HepG2 (cell line): ENCODE results near the gene SRSF3. TPM values are rescaled to one million over a fixed set of nuclear protein-coding genes. Genes with fewer than 3 reads are reported as not detected.

ENCODE experiments used
- ATF5 ChIP-seq: sonication (generic); formaldehyde crosslinking; IDR thresholded peaks from 2 replicates; pipeline ENCODE4 v1.4.0; 2020; ENCODE audit warnings: mild to moderate bottlenecking, low read depth, missing genetic modification reagents
- CREBL2 ChIP-seq: sonication (generic); formaldehyde crosslinking; IDR thresholded peaks from 2 replicates; pipeline ENCODE4 v1.8.1; 2023; ENCODE audit warnings: missing genetic modification reagents, mild to moderate bottlenecking, borderline replicate concordance
- ELK4 ChIP-seq: sonication (generic); formaldehyde crosslinking; IDR thresholded peaks from 2 replicates; pipeline ENCODE4 v1.9.0; 2021; ENCODE audit warnings: missing genetic modification reagents, borderline replicate concordance
- HDAC6 ChIP-seq: fragments of 200-600 bp; sonication (generic); IDR thresholded peaks from 2 replicates; pipeline ENCODE4 v1.7.0; 2017; ENCODE audit warnings: mild to moderate bottlenecking, antibody characterized with exemption, low read length, low read depth
- HMG20B ChIP-seq: conservative IDR thresholded peaks from 2 replicates; pipeline ENCODE4 v1.6.1; 2016; ENCODE audit warnings: missing genetic modification reagents, missing compliant biosample characterization
- NFE2 ChIP-seq: sonication (generic); formaldehyde crosslinking; IDR thresholded peaks from 2 replicates; pipeline ENCODE4 v1.4.0; 2020; ENCODE audit warnings: missing genetic modification reagents
- NFYB ChIP-seq: sonication (generic); formaldehyde crosslinking; IDR thresholded peaks from 2 replicates; pipeline ENCODE4 v1.4.0; 2020; ENCODE audit warnings: missing genetic modification reagents
- NR3C1 ChIP-seq: sonication (generic); formaldehyde crosslinking; IDR thresholded peaks from 2 replicates; pipeline ENCODE4 v1.4.0; 2020; ENCODE audit warnings: missing genetic modification reagents
- THYN1 ChIP-seq: sonication (generic); formaldehyde crosslinking; IDR thresholded peaks from 2 replicates; pipeline ENCODE4 v1.8.1; 2023; ENCODE audit warnings: low read depth, mild to moderate bottlenecking, moderate library complexity, missing genetic modification reagents, borderline replicate concordance
- TRAFD1 ChIP-seq: sonication (generic); formaldehyde crosslinking; IDR thresholded peaks from 2 replicates; pipeline ENCODE4 v1.5.1; 2020; ENCODE audit warnings: missing genetic modification reagents, mild to moderate bottlenecking, borderline replicate concordance
- TRIM24 ChIP-seq: sonication (generic); formaldehyde crosslinking; IDR thresholded peaks from 2 replicates; pipeline ENCODE4 v1.8.0; 2022; ENCODE audit warnings: mild to moderate bottlenecking, missing genetic modification reagents
- USF2 ChIP-seq, 2 experiments: sonication (generic) in 1 of 2; formaldehyde crosslinking in 1 of 2; IDR thresholded peaks; 2 replicates each; pipeline versions ENCODE4 v1.5.1 to v1.6.1; 2011 to 2020; ENCODE audit warnings: borderline replicate concordance in 1 of 2, low read depth in 1 of 2, low read length in 1 of 2, mild to moderate bottlenecking in 1 of 2, missing genetic modification reagents in 1 of 2, moderate library complexity in 1 of 2
- ZFP1 ChIP-seq: IDR thresholded peaks from 2 replicates; pipeline ENCODE4 v1.6.1; 2016
- ZFP36 ChIP-seq: fragments of 150-350 bp; IDR thresholded peaks from 2 replicates; pipeline ENCODE4 v1.6.1; 2018; ENCODE audit warnings: borderline replicate concordance, low read length, low read depth; ENCODE audit not compliant: partially characterized antibody
- ZFP36L2 ChIP-seq: sonication (generic); formaldehyde crosslinking; IDR thresholded peaks from 2 replicates; pipeline ENCODE4 v1.4.0; 2020; ENCODE audit warnings: missing genetic modification reagents
- ZFP41 ChIP-seq: sonication (generic); formaldehyde crosslinking; IDR thresholded peaks from 2 replicates; pipeline ENCODE4 v1.4.0; 2020; ENCODE audit warnings: mild to moderate bottlenecking, missing genetic modification reagents, borderline replicate concordance
- ZNF264 ChIP-seq: sonication (generic); formaldehyde crosslinking; IDR thresholded peaks from 2 replicates; pipeline ENCODE4 v1.4.0; 2020; ENCODE audit warnings: missing genetic modification reagents
- ZNF335 ChIP-seq: sonication (generic); formaldehyde crosslinking; IDR thresholded peaks from 2 replicates; pipeline ENCODE4 v1.4.0; 2020; ENCODE audit warnings: missing genetic modification reagents
- ZNF570 ChIP-seq: sonication (generic); formaldehyde crosslinking; IDR thresholded peaks from 2 replicates; pipeline ENCODE4 v1.4.0; 2020; ENCODE audit warnings: mild to moderate bottlenecking, missing genetic modification reagents, borderline replicate concordance
- ZNF800 ChIP-seq: sonication (generic); formaldehyde crosslinking; IDR thresholded peaks from 2 replicates; pipeline ENCODE4 v1.4.0; 2020; ENCODE audit warnings: missing genetic modification reagents
- ZZZ3 ChIP-seq: sonication (generic); formaldehyde crosslinking; IDR thresholded peaks from 2 replicates; pipeline ENCODE4 v1.4.0; 2020; ENCODE audit warnings: missing genetic modification reagents, mild to moderate bottlenecking, borderline replicate concordance
- polyA plus RNA-seq, 8 experiments: library from polyadenylated mRNA; depleted of rRNA in 3 of 8; stranded (reverse) in 7 of 8; unstranded in 1 of 8; fragments of >200 nt; fragmentation: Illumina TruSeq in 4 of 8; extraction: Trizol in 4 of 8; gene quantifications; 2 replicates each; pipeline versions ENCODE4 v1.2.1 to v1.2.3, GENCODE V29; 2011 to 2016; ENCODE audit warnings: low read depth in 4 of 8, missing spikeins in 1 of 8, mixed read lengths in 1 of 8; ENCODE audit not compliant: insufficient read depth in 1 of 8
- total RNA-seq, 5 experiments: library from RNA; depleted of rRNA; stranded (reverse); fragments of >200 nt; fragmentation: Illumina TruSeq; extraction: Trizol; gene quantifications; 2 replicates each; pipeline ENCODE4 v1.2.3, GENCODE V29; 2016; ENCODE audit warnings: low read depth in 1 of 5

The SRSF3 gene
- total and polyA plus RNA-seq, 2 of the 13 experiments (the other 11 are each of a cell fraction or from before 2014, with no cell fraction given): 206 to 684 TPM

GRCh38 chr6:36546920-36547645 lies 47.1 kb upstream of the SRSF3 start, which contains the start of gene STK38 (continued):
- TF ChIP-seq NFYB (CRISPR knock-in tag): no peak
- TF ChIP-seq ZFP36L2: no peak
- TF ChIP-seq ZNF264 (CRISPR knock-in tag): peak; percentile 65; the same call in 1 of the 2 replicates
- peak; percentile 42; the same call in 1 of the 2 replicates for TF ChIP-seq ZFP1
- no peak for TF ChIP-seq ELK4 (CRISPR knock-in tag)
- no peak for TF ChIP-seq HDAC6
- no peak for TF ChIP-seq ATF5
- 0 out of 2 replicates have a peak, but pooled peaks have one; percentile 61 for TF ChIP-seq THYN1 (CRISPR knock-in tag)
- TF ChIP-seq TRAFD1 (CRISPR knock-in tag): no peak
- peak; percentile 47; the same call in 1 of the 2 replicates for TF ChIP-seq ZNF335
- TF ChIP-seq ZNF570 (CRISPR knock-in tag): no peak
- TF ChIP-seq NR3C1 (CRISPR knock-in tag): no peak
- TF ChIP-seq CREBL2 (CRISPR knock-in tag): no peak
- TF ChIP-seq ZZZ3 (CRISPR knock-in tag): no peak; the same call in 1 of the 2 replicates
- no peak for TF ChIP-seq NFE2
- TF ChIP-seq USF2 (IDR thresholded peaks at IDR 0.05; ENCODE audit: low read depth, low read length): no peak
- TF ChIP-seq USF2 (CRISPR knock-in tag; IDR thresholded peaks at IDR 0.05; ENCODE audit: borderline replicate concordance): no peak
- TF ChIP-seq ZNF800 (CRISPR knock-in tag): peak; percentile 82
- TF ChIP-seq ZFP41 (CRISPR knock-in tag): 0 out of 2 replicates have a peak, but pooled peaks have one; percentile 62
- TF ChIP-seq TRIM24 (CRISPR knock-in tag): no peak
- no peak for TF ChIP-seq ZFP36
- 0 out of 2 replicates have a peak, but pooled peaks have one; percentile 18 for TF ChIP-seq HMG20B (CRISPR knock-in tag)
